A549 (cell line): ENCODE measurements around the gene CCL1. TPM values are rescaled to one million over a fixed set of nuclear protein-coding genes. Genes with fewer than 3 reads are reported as not detected.

Experiments
- ATAC-seq, 2 experiments: fragments of 200-7000 bp in 1 of 2; fragments of >200 bp in 1 of 2; cut with Nextera tagmentation in 1 of 2; cut with Tn5 transposase in 1 of 2; 3 replicates each; pipeline versions ENCODE4 v1.8.0 to v1.9.1; 2018 to 2020; ENCODE audit warnings: mild to moderate bottlenecking in 1 of 2, moderate library complexity in 1 of 2
- CTCF ChIA-PET: fragments of 300-600 bp; sonication (Branson Sonifier 250); formaldehyde crosslinking; extraction: SDS; loops from one replicate; lab custom pipeline; 2021; ENCODE audit warnings: antibody characterized with exemption, inconsistent platforms; lab: Yijun Ruan, JAX
- POLR2A ChIA-PET: fragments of 350-600 bp; formaldehyde crosslinking; extraction: SDS; loops from one replicate; lab custom pipeline; 2021; ENCODE audit warnings: antibody characterized with exemption, inconsistent platforms; lab: Yijun Ruan, JAX
- DNase-seq, 2 experiments: peaks; one replicate each; pipeline versions ENCODE4 v3.0.0 to v3.0.0-alpha.2; 2011 to 2016; ENCODE audit warnings: low read depth in 1 of 2, low spot score in 1 of 2
- FAIRE-seq: peaks from 2 replicates; lab custom pipeline; 2011; peaks lifted over from hg19 to GRCh38; lab: Jason Lieb, UNC
- H3K27ac ChIP-seq, 2 experiments: fragments of >200 bp; sonication (Bioruptor Twin); formaldehyde crosslinking; 3 replicates each; pipeline ENCODE4 v1.5.1; 2016 to 2017
- H3K4me1 ChIP-seq: fragments of >200 bp; sonication (Bioruptor Twin); formaldehyde crosslinking; 3 replicates; pipeline ENCODE4 v1.6.1; 2016
- H3K4me2 ChIP-seq: fragments of >200 bp; sonication (Bioruptor Twin); formaldehyde crosslinking; 3 replicates; pipeline ENCODE4 v1.6.1; 2016
- H3K4me3 ChIP-seq: fragments of >200 bp; sonication (Bioruptor Twin); formaldehyde crosslinking; 3 replicates; pipeline ENCODE4 v1.5.1; 2016
- H3K9me3 ChIP-seq: fragments of >200 bp; sonication (Bioruptor Twin); formaldehyde crosslinking; 3 replicates; pipeline ENCODE4 v1.6.1; 2016
- ATOH8 ChIP-seq: fragments of 250-450 bp; sonication (Bioruptor Pico); IDR thresholded peaks from 2 replicates; pipeline ENCODE4 v1.5.0; 2020; ENCODE audit warnings: low read depth, mild to moderate bottlenecking, moderate library complexity
- BHLHE40 ChIP-seq: IDR thresholded peaks from 2 replicates; pipeline ENCODE4 v1.6.1; 2012; ENCODE audit warnings: low read depth, low read length, inconsistent platforms
- CBX8 ChIP-seq: fragments of 200-600 bp; sonication (generic); IDR thresholded peaks from 2 replicates; pipeline ENCODE4 v1.6.1; 2016
- CEBPB ChIP-seq, 2 experiments: fragments of >200 bp in 1 of 2; sonication (Bioruptor Twin) in 1 of 2; formaldehyde crosslinking in 1 of 2; IDR thresholded peaks; 2 replicates each; pipeline ENCODE4 v1.6.1; 2012 to 2016
- CHD4 ChIP-seq: fragments of 200-600 bp; sonication (generic); IDR thresholded peaks from 2 replicates; pipeline ENCODE4 v1.6.1; 2016; ENCODE audit warnings: antibody characterized with exemption, mild to moderate bottlenecking, borderline replicate concordance
- E2F6 ChIP-seq: IDR thresholded peaks from 2 replicates; pipeline ENCODE4 v1.6.1; 2012; ENCODE audit warnings: low read depth, borderline replicate concordance
- ELK1 ChIP-seq: fragments of 150-350 bp; IDR thresholded peaks from 2 replicates; pipeline ENCODE4 v1.6.1; 2014; ENCODE audit warnings: low read depth, mild to moderate bottlenecking, low read length
- FOSL2 ChIP-seq, 2 experiments: fragments of 450-650 bp in 1 of 2; fragments of >200 bp in 1 of 2; sonication (Bioruptor Twin) in 1 of 2; formaldehyde crosslinking; IDR thresholded peaks; 2 replicates each; pipeline versions ENCODE4 v1.5.0 to v1.6.1; 2016 to 2020; ENCODE audit warnings: mild to moderate bottlenecking in 1 of 2, moderate library complexity in 1 of 2
- HOXB5 ChIP-seq: fragments of 250-450 bp; sonication (Bioruptor Pico); IDR thresholded peaks from 2 replicates; pipeline ENCODE4 v1.5.0; 2020; ENCODE audit warnings: mild to moderate bottlenecking, moderate library complexity
- JUN ChIP-seq, 2 experiments: fragments of >200 bp; sonication (Bioruptor Twin); formaldehyde crosslinking; IDR thresholded peaks; 2 replicates in 1 of 2; 3 replicates in 1 of 2; pipeline ENCODE4 v1.6.1; 2016 to 2017
- JUNB ChIP-seq: fragments of >200 bp; sonication (Bioruptor Twin); formaldehyde crosslinking; IDR thresholded peaks from 2 replicates; pipeline ENCODE4 v1.6.1; 2016
- KDM1A ChIP-seq: fragments of 200-600 bp; sonication (generic); IDR thresholded peaks from 2 replicates; pipeline ENCODE4 v1.6.1; 2016; ENCODE audit warnings: low read depth, mild to moderate bottlenecking
- KDM5A ChIP-seq: fragments of 200-600 bp; sonication (generic); IDR thresholded peaks from 2 replicates; pipeline ENCODE4 v1.6.1; 2016; ENCODE audit warnings: antibody characterized with exemption, mild to moderate bottlenecking
- MAX ChIP-seq: IDR thresholded peaks from 2 replicates; pipeline ENCODE4 v1.6.1; 2012
- MAZ ChIP-seq: fragments of 150-350 bp; IDR thresholded peaks from 2 replicates; pipeline ENCODE4 v1.6.1; 2014; ENCODE audit warnings: antibody characterized with exemption, low read depth, low read length, borderline replicate concordance
- MYC ChIP-seq: IDR thresholded peaks from 2 replicates; pipeline ENCODE4 v1.6.1; 2012; ENCODE audit warnings: mild to moderate bottlenecking, inconsistent platforms, low read length, improper control_type of control experiment, borderline replicate concordance
- POLR2A ChIP-seq: IDR thresholded peaks from 2 replicates; pipeline ENCODE4 v1.6.1; 2012; ENCODE audit warnings: mild to moderate bottlenecking, low read length
- POLR2AphosphoS2 ChIP-seq: conservative IDR thresholded peaks from 2 replicates; pipeline ENCODE4 v1.6.1; 2012; ENCODE audit warnings: low read length, improper control_type of control experiment, inconsistent platforms
- RARB ChIP-seq: fragments of 250-450 bp; sonication (Bioruptor Pico); IDR thresholded peaks from 2 replicates; pipeline ENCODE4 v1.8.0; 2021; ENCODE audit warnings: mild to moderate bottlenecking, moderate library complexity
- RCOR1 ChIP-seq: fragments of 150-350 bp; IDR thresholded peaks from 2 replicates; pipeline ENCODE4 v1.6.1; 2014; ENCODE audit warnings: antibody characterized with exemption, low read length, low read depth
- REST ChIP-seq: fragments of 200-600 bp; sonication (generic); IDR thresholded peaks from 2 replicates; pipeline ENCODE4 v1.6.1; 2016; ENCODE audit warnings: antibody characterized with exemption, mild to moderate bottlenecking, moderate library complexity
- RFX5 ChIP-seq: fragments of 450-650 bp; IDR thresholded peaks from 2 replicates; pipeline ENCODE4 v1.7.1; 2014; ENCODE audit warnings: antibody characterized with exemption, mild to moderate bottlenecking, moderate library complexity
- RNF2 ChIP-seq: fragments of 200-600 bp; sonication (generic); IDR thresholded peaks from 2 replicates; pipeline ENCODE4 v1.6.1; 2016; ENCODE audit warnings: low read depth, mild to moderate bottlenecking, antibody characterized with exemption, moderate library complexity, borderline replicate concordance
- SMC3 ChIP-seq: fragments of >200 bp; sonication (Bioruptor Twin); formaldehyde crosslinking; IDR thresholded peaks from 3 replicates; pipeline ENCODE4 v1.6.1; 2018; ENCODE audit warnings: inconsistent platforms
- SREBF2 ChIP-seq: fragments of 450-650 bp; IDR thresholded peaks from 2 replicates; pipeline ENCODE4 v1.6.1; 2014; ENCODE audit warnings: mild to moderate bottlenecking, moderate library complexity
- TP53 ChIP-seq: fragments of 250-450 bp; sonication (Bioruptor Pico); IDR thresholded peaks from 2 replicates; pipeline ENCODE4 v1.5.0; 2021; ENCODE audit warnings: mild to moderate bottlenecking, moderate library complexity
- USF2 ChIP-seq: fragments of 450-650 bp; IDR thresholded peaks from 2 replicates; pipeline ENCODE4 v1.6.1; 2014; ENCODE audit warnings: antibody characterized with exemption
- WGBS: methylation state at CpG from one replicate; pipeline ENCODE4 v1.1.6; 2017; ENCODE audit errors: missing lambda C conversion rate; 5-methylcytosine and 5-hydroxymethylcytosine counted together
- polyA plus RNA-seq, 4 experiments: library from polyadenylated mRNA; depleted of rRNA in 3 of 4; stranded (reverse); fragments of >200 nt; fragmentation: RNase III in 1 of 4; extraction: RNeasy Plus Mini Kit Qiagen cat#74134 plus additional on column Dnase treatment in 1 of 4; gene quantifications; 2 replicates in 3 of 4; 3 replicates in 1 of 4; pipeline ENCODE4 v1.2.3, GENCODE V29; 2011 to 2017

The CCL1 gene
- polyA plus RNA-seq, 2 of the 4 experiments (the other 2 are of a cell fraction): not detected

GRCh38 chr17:34406226-34406625 lies 43.2 kb upstream of the CCL1 start:
- no peak overlapping the region for H3K27ac ChIP-seq
- FAIRE-seq: no peak
- no peak for TF ChIP-seq SREBF2
- TF ChIP-seq TP53: no peak
- TF ChIP-seq SMC3: no peak
- no peak for TF ChIP-seq JUNB
- no peak for TF ChIP-seq RNF2
- no peak for TF ChIP-seq ELK1
- no peak for TF ChIP-seq E2F6
- TF ChIP-seq RARB (CRISPR knock-in tag): no peak
- no peak for TF ChIP-seq POLR2AphosphoS2
- TF ChIP-seq KDM5A: no peak
- no peak for TF ChIP-seq REST
- no peak for TF ChIP-seq CEBPB (IDR thresholded peaks at IDR 0.05)
- no peak for TF ChIP-seq RCOR1
- TF ChIP-seq RFX5: no peak
- TF ChIP-seq CHD4: no peak
- TF ChIP-seq ATOH8 (CRISPR knock-in tag): no peak
- TF ChIP-seq KDM1A: no peak
- no peak for TF ChIP-seq HOXB5 (CRISPR knock-in tag)
- TF ChIP-seq USF2: no peak
- ChIA-PET CTCF (interaction anchor here (0.5 to 1.6 kb wide), 2 partner anchors 14 to 43 kb away, joined by 3 to 8 read pairs; no protein-coding TSS in a partner anchor), POLR2A (no interaction called here)
- ATAC-seq: no peak
- no peak for DNase-seq
- H3K4me2 ChIP-seq: no peak overlapping the region
- no peak overlapping the region for H3K4me3 ChIP-seq
- 37% methylated on average over 6 of the region's 6 CpGs for WGBS
- no peaks in the 10 kb centered on the region for H3K4me1 ChIP-seq
- H3K9me3 ChIP-seq: no peaks in the 10 kb centered on the region

GRCh38 chr17:34403006-34403405 lies 40.0 kb upstream of the CCL1 start:
- Histone ChIP-seq H3K4me1 (no peaks in the 10 kb centered on the region), H3K27ac (no peak overlapping the region), H3K4me3 (no peak overlapping the region), H3K4me2 (no peak overlapping the region), H3K9me3 (no peaks in the 10 kb centered on the region)
- ChIA-PET CTCF (interaction anchor here (1.1 to 2.1 kb wide), 2 partner anchors 14 to 17 kb away, joined by 5 to 6 read pairs; no protein-coding TSS in a partner anchor), POLR2A (no interaction called here)
- FAIRE-seq (no peak), ATAC-seq (no peak), DNase-seq (no peak)
- 12% methylated on average over 4 of the region's 4 CpGs for WGBS
- TF ChIP-seq REST: no peak
- no peak for TF ChIP-seq MYC
- no peak for TF ChIP-seq BHLHE40
- no peak for TF ChIP-seq CBX8
- TF ChIP-seq ATOH8 (CRISPR knock-in tag): no peak
- TF ChIP-seq JUN (IDR thresholded peaks at IDR 0.05): no peak
- no peak for TF ChIP-seq POLR2A
- no peak for TF ChIP-seq MAZ
- no peak for TF ChIP-seq POLR2AphosphoS2
- TF ChIP-seq FOSL2 (IDR thresholded peaks at IDR 0.05): no peak
- TF ChIP-seq FOSL2 (CRISPR knock-in tag; IDR thresholded peaks at IDR 0.05): no peak
- TF ChIP-seq MAX: no peak
